GM12874 (cell line): Measurements from ENCODE around the gene NWD2.

Experiments used
- CTCF ChIP-seq: IDR thresholded peaks from 2 replicates; pipeline ENCODE4 v1.5.1; 2011; ENCODE audit warnings: low read depth, mild to moderate bottlenecking, control low read depth, low read length, moderate library complexity; ENCODE audit not compliant: insufficient read depth

The NWD2 gene

GRCh38 chr4:37475776-37476175, 231.2 kb downstream of the NWD2 start:
- TF ChIP-seq CTCF = no peak

- no peak for TF ChIP-seq CTCF
Measured at GRCh38 chr4:37476256-37476655, 231.7 kb downstream of the NWD2 start.

GRCh38 chr4:37476691-37477090, 232.1 kb downstream of the NWD2 start:
- no peak for TF ChIP-seq CTCF

- no peak for TF ChIP-seq CTCF
Measured at GRCh38 chr4:37477126-37477525, 232.6 kb downstream of the NWD2 start.

- no peak for TF ChIP-seq CTCF
Measured at GRCh38 chr4:37478151-37478550, 233.6 kb downstream of the NWD2 start.

- TF ChIP-seq CTCF = no peak
Measured at GRCh38 chr4:37480509-37480908, 236.0 kb downstream of the NWD2 start.

- no peak for TF ChIP-seq CTCF
Measured at GRCh38 chr4:37481547-37482122, 237.1 kb downstream of the NWD2 start.
